HG03025 (cell line): ENCODE measurements around the gene DDIAS.
"Not testable (repeated sequence)": the region's sequence is repeated elsewhere in the genome, so short reads cannot be mapped to it uniquely, and the experiment has no call there.

ENCODE experiments used
- ATAC-seq: cut with Tn5 transposase; IDR thresholded peaks from one replicate; pipeline ENCODE4 v1.9.1; 2021; ENCODE audit warnings: mild to moderate bottlenecking, moderate library complexity; ENCODE audit not compliant: unreplicated experiment, low FRiP score

The DDIAS gene

GRCh38 chr11:82889133-82890001 is 12.2 kb upstream of the DDIAS start:
- no peak for ATAC-seq

DNA sequence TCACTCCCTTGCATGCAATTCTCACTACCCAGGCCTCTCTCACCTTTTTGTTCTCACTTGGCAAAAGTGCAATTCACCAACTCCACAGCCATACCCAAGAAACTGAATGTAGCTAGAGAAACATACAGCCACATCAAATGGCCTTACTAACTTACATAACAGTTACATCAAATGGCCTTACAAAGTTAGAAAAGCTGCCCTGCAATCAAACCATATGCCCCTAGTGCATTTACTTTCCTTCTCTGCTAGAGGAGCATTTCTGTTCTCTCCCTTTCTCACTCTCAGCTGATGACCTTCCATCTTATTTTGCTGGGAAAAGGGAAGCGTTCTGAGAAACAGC is 11.6 kb upstream of the DDIAS start:
- ATAC-seq, result no peak

GRCh38 chr11:82890936-82891335 is 10.6 kb upstream of the DDIAS start:
- no peak for ATAC-seq

- ATAC-seq, result no peak
Observed at GRCh38 chr11:82892611-82893169, 8.8 kb upstream of the DDIAS start.

DNA sequence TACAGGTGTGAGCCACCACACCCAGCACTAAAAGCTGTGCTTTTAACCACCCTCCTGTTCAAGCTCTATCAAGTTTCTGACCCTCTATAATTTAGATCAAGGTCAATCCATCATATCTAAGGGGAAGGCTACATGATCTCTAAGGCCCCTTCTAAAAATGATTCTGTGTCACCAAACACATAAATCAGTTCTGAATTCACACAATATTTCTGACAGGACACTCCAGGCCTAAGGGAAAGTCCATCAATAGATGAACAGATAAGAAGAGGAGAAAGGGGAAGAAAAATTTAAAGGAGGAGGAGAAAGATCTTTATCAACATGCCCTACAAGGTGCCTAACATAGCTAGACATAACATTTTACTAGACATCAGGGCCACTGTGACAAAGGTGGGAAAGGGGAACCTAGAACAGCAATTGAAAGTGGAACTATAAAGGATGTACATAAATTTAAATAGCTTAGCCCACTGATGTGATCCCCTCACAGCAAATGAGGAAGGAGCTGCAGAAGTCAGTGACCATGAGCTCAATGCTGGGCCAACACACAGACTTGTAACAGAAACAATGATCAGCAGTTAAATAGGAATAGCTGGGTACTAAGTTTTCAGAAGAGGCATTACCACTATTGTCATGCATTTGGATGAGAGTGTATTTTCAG is 6.0 kb upstream of the DDIAS start:
- no peak for ATAC-seq

GRCh38 chr11:82896183-82896582 is 5.4 kb upstream of the DDIAS start:
- ATAC-seq, result no peak

GRCh38 chr11:82898241-82898640 is 3.3 kb upstream of the DDIAS start:
- no peak for ATAC-seq

GRCh38 chr11:82899186-82899820 is 2.2 kb upstream of the DDIAS start:
- ATAC-seq, result no peak

DNA sequence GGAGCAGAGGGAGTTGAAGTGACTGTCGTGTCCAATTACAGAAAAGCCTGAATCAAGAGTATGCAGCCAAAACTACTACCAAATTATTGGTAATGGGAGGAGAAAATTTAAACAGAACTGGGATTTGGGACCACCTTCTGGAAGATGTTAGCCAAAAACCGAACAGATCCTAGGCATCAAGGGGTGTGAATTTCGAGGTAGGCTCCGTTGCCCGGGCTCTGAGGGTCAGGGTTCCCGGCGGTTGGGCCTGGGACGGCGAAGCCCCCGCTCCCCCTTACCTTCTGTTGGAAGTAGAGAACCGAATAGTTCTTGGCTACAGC is 1.6 kb upstream of the DDIAS start:
- peak; percentile 0 for ATAC-seq

DNA sequence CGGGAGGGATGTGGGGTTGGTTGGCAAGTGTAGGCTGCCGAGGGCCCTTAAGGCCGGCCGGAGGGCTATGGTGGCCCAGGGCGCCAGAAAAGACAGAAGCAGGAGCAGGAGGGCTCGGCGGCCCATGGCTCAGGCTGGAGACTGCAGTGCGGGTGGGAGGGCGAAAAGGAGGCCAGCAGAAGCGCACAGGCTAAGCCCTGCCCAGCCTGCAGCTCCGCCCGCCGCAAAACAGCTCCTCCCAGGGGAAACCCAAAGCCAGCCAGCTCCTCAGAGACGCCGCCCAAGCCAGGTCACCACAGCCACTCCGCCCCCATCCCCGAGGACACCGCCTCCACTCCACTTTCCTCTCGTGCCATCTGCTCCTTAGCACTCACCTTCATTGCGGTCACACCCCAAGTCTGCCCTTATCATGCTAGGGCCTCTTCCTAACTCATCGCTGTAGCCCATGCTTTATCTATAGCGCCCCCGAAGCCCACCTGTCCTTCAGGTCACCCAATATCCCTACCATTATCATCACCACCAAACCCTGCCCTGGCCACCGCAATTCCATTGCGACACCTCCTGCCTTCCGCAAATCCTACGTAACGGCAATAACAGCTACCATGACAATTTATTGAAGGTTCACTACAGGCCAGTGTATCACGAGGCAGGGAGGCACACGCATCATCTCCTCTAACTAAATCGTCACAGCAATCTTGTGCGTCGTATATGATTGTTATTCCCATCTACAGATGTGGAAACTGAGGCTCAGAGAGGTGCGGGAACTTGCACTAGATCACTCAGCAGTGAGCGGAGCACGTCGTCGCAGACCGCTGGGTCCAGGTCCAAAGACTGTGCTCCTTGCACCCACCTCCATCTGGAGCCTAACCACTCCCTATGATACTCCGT is 1.0 kb upstream of the DDIAS start, which contains the start of gene PRCP:
TSS of gene PRCP (minus strand) at position 154 of the 888 bp plus-strand sequence. CDS start at position 126, 28 bp downstream.
- ATAC-seq, result peak; percentile 85

DNA sequence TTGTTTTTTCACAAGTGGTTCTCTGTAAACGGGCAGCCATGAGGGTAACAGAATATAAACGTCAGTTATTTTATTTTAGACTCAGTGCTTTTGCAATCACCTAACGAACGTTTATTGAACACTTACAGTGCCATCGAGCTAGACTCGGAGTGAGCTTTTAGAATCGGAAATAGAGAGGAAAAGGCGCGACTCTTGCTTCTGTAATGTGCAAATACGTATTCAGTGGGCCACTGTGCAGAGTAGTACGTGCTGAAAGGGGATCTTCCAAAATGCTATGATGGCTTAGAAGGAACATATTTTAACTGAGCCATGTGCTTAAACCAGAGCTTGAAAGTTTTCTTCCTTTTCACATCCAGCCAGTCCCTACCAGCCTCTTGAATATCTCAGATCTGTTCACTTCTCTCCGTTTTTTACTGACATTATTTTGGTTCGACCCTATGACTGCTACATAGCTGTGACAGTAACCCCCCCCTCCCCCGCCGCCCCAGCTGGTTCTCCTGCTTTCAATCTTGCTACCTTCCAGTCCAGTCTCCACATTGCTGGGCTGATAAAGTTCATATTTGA is 468 bp downstream of the DDIAS start:
- ATAC-seq, result no peak

DNA sequence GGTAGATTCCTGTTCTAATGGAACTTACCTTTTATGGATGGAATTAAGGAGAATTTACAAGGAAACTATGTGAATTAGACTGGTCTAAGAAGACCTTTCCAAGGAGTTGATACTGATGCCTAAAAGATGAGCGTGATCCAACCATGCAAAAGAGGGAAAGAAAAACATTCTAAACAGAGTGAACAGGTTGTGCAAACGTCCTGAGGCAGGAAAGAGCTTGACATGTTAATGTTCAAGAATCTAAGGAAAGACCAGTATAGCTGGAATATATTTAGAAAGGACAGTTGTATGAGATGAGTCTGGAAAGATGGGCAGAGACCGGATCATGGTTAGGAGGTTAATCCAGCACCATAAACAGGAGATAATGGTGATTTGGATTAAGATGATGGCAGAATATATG is 1.3 kb downstream of the DDIAS start:
- no peak for ATAC-seq

DNA sequence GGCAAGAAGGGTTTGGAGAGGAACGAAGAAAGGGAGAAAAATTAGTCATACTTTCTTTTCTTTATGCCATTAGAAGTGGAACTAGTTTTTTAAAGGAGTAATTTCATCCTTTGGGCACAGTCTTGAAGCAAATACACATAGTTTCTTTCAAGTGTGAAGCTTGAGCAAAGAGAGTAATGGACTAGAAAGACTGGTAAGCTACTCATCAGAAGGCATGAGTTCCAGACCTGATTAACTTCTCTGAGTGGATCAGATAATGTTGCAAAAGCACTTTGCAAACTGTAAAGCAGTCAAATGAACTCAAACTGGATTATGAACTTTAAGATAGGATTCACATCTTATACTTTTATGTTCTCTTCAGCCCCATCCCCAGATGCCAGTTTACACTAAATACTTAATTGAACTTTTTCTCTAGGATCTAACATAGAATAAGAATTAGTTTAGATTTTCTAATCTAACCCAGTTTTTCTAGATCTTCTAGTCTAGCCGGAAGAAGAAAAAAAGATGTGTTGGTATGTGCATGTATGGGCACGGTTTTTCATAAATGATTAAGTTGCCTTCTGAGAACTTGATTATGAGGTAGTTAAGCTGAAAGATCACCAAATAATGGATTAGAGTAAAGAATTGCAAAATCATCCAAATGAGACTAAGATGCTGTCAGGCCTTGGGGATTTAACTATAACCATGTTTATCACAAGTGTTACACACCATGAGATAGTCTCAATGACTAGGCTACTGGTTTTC is 2.5 kb downstream of the DDIAS start:
- ATAC-seq, result no peak

- no peak for ATAC-seq
Observed at GRCh38 chr11:82906236-82906635, 4.7 kb downstream of the DDIAS start.

- ATAC-seq, result no peak
Observed at GRCh38 chr11:82906931-82907330, 5.4 kb downstream of the DDIAS start.

- ATAC-seq, result no peak
Observed at GRCh38 chr11:82907371-82907770, 5.8 kb downstream of the DDIAS start.

- ATAC-seq, result no peak
Observed at GRCh38 chr11:82908311-82908710, 6.8 kb downstream of the DDIAS start.

DNA sequence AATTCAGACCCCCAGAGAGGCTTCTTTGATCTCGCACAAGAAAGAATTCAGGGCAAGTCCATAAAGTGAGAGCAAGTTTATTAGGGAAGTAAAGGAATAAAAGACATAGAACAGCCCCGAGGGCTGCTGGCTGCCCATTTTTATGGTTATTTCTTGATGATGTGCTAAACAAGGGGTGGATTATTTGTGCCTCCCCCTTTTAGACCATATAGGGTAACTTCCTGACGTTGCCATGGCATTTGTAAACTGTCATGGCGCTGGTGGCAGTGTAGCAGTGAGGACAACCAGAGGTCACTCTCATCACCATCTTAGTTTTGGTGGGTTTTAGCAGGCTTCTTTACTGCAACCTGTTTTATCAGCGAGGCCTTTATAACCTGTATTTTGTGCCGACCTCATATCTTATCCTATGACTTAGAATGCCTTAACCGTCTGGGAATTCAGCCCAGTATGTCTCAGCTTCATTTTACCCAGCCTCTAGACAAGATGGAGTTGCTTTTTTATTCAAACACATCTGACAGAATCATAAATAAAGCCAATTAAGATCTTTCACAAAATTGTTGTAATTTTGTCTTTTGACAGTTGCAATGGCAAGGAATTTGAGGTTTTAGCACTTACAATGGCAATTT is 7.6 kb downstream of the DDIAS start:
- no peak for ATAC-seq

DNA sequence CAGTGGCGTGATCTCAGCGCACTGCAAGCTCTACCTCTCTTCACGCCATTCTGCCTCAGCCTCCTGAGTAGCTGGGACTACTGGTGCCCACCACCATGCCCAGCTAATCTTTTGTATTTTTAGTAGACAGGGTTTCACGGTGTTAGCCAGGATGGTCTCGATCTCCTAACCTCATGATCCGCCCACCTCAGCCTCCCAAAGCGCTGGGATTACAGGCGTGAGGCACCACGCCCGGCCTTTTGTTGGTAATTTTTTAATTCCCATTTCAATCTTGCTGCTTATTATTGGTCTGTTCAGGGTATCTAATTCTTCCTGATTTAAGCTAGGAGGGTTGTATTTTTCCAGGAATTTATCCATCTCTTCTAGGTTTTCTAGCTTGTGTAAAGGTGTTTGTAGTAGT is 18.2 kb downstream of the DDIAS start:
- ATAC-seq, result not testable (repeated sequence)
